ENCODE data around the gene SLC35E2B. TPM values are rescaled to one million over a fixed set of nuclear protein-coding genes. Genes with fewer than 3 reads are reported as not detected.

SLC35E2B gene
- total and polyA plus RNA-seq, 2 of the 13 experiments (the other 11 are each of a cell fraction or from before 2014, with no cell fraction given), result 14.1 to 19.7 TPM

DNA sequence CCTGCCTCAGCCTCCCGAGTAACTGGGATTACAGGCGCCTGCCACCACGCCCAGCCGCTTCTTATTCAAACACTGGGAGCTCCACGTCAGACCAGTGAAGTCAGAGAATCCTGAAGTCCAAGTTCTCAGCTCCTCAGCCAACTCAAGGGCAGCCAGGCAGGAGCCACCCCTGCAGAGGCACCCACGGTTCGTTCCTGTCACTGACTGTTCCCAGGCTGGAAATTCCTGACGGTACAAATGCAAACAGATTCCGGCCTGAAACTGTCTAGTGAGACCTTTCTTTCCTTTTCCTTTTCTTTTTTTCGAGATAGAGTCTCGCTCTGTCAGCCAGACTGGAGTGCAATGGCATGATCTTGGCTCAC is 11.7 kb downstream of the SLC35E2B start (continued):
- TF ChIP-seq, protein P1, sequence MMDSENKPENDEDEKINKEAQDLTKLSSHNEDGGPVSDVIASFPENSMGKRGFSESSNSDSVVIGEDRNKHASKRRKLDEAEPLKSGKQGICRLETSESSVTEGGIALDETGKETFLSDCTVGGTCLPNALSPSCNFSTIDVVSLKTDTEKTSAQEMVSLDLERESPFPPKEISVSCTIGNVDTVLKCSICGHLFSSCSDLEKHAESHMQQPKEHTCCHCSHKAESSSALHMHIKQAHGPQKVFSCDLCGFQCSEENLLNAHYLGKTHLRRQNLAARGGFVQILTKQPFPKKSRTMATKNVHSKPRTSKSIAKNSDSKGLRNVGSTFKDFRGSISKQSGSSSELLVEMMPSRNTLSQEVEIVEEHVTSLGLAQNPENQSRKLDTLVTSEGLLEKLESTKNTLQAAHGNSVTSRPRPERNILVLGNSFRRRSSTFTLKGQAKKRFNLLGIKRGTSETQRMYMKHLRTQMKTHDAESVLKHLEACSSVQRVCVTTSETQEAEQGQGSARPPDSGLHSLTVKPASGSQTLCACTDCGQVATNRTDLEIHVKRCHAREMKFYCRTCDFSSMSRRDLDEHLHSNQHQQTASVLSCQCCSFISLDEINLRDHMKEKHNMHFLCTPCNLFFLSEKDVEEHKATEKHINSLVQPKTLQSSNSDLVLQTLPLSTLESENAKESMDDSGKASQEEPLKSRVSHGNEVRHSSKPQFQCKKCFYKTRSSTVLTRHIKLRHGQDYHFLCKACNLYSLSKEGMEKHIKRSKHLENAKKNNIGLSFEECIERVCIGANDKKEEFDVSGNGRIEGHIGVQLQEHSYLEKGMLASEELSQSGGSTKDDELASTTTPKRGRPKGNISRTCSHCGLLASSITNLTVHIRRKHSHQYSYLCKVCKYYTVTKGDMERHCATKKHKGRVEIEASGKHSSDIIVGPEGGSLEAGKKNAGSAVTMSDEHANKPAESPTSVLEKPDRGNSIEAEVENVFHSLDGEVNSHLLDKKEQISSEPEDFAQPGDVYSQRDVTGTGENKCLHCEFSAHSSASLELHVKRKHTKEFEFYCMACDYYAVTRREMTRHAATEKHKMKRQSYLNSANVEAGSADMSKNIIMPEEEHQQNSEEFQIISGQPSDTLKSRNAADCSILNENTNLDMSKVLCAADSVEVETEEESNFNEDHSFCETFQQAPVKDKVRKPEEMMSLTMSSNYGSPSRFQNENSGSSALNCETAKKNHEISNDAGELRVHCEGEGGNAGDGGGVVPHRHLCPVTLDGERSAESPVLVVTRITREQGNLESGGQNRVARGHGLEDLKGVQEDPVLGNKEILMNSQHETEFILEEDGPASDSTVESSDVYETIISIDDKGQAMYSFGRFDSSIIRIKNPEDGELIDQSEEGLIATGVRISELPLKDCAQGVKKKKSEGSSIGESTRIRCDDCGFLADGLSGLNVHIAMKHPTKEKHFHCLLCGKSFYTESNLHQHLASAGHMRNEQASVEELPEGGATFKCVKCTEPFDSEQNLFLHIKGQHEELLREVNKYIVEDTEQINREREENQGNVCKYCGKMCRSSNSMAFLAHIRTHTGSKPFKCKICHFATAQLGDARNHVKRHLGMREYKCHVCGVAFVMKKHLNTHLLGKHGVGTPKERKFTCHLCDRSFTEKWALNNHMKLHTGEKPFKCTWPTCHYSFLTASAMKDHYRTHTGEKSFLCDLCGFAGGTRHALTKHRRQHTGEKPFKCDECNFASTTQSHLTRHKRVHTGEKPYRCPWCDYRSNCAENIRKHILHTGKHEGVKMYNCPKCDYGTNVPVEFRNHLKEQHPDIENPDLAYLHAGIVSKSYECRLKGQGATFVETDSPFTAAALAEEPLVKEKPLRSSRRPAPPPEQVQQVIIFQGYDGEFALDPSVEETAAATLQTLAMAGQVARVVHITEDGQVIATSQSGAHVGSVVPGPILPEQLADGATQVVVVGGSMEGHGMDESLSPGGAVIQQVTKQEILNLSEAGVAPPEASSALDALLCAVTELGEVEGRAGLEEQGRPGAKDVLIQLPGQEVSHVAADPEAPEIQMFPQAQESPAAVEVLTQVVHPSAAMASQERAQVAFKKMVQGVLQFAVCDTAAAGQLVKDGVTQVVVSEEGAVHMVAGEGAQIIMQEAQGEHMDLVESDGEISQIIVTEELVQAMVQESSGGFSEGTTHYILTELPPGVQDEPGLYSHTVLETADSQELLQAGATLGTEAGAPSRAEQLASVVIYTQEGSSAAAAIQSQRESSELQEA (CRISPR knock-in tag; IDR thresholded peaks at IDR 0.05; ENCODE audit: not compliant biosample characterization), result no peak
- TF ChIP-seq PAF1 (CRISPR knock-in tag; IDR thresholded peaks at IDR 0.05) (no peak), ZNF101 (CRISPR knock-in tag; IDR thresholded peaks at IDR 0.05; ENCODE audit: borderline replicate concordance, low read depth) (no peak), ZNF737 (CRISPR knock-in tag; IDR thresholded peaks at IDR 0.05; ENCODE audit: borderline replicate concordance) (no peak), TMF1 (CRISPR knock-in tag; IDR thresholded peaks at IDR 0.05; ENCODE audit: low read depth) (no peak), ZNF292 (CRISPR knock-in tag; IDR thresholded peaks at IDR 0.05; ENCODE audit: borderline replicate concordance, low read depth) (no peak), MYC (CRISPR knock-in tag; IDR thresholded peaks at IDR 0.05; ENCODE audit: borderline replicate concordance) (no peak), ASH2L (IDR thresholded peaks at IDR 0.05; ENCODE audit: insufficient read length, low read depth, low read length) (no peak), ETV5 (CRISPR knock-in tag; IDR thresholded peaks at IDR 0.05; ENCODE audit: borderline replicate concordance) (no peak), GFI1 (CRISPR knock-in tag; IDR thresholded peaks at IDR 0.05; ENCODE audit: borderline replicate concordance) (no peak), NFIB (CRISPR knock-in tag; IDR thresholded peaks at IDR 0.05; ENCODE audit: borderline replicate concordance) (no peak), ZNF460 (CRISPR knock-in tag; IDR thresholded peaks at IDR 0.05; ENCODE audit: borderline replicate concordance) (0 out of 2 replicates have a peak, but pooled peaks have one; percentile 21), ZBTB21 (CRISPR knock-in tag; IDR thresholded peaks at IDR 0.05) (peak; percentile 80), ZNF33B (CRISPR knock-in tag; IDR thresholded peaks at IDR 0.05) (no peak)
- TF ChIP-seq, protein P2, sequence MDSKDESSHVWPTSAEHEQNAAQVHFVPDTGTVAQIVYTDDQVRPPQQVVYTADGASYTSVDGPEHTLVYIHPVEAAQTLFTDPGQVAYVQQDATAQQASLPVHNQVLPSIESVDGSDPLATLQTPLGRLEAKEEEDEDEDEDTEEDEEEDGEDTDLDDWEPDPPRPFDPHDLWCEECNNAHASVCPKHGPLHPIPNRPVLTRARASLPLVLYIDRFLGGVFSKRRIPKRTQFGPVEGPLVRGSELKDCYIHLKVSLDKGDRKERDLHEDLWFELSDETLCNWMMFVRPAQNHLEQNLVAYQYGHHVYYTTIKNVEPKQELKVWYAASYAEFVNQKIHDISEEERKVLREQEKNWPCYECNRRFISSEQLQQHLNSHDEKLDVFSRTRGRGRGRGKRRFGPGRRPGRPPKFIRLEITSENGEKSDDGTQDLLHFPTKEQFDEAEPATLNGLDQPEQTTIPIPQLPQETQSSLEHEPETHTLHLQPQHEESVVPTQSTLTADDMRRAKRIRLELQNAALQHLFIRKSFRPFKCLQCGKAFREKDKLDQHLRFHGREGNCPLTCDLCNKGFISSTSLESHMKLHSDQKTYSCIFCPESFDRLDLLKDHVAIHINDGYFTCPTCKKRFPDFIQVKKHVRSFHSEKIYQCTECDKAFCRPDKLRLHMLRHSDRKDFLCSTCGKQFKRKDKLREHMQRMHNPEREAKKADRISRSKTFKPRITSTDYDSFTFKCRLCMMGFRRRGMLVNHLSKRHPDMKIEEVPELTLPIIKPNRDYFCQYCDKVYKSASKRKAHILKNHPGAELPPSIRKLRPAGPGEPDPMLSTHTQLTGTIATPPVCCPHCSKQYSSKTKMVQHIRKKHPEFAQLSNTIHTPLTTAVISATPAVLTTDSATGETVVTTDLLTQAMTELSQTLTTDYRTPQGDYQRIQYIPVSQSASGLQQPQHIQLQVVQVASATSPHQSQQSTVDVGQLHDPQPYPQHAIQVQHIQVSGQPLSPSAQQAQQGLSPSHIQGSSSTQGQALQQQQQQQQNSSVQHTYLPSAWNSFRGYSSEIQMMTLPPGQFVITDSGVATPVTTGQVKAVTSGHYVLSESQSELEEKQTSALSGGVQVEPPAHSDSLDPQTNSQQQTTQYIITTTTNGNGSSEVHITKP (CRISPR knock-in tag; IDR thresholded peaks at IDR 0.05; ENCODE audit: low read depth), result peak; percentile 73; the same call in 1 of the 2 replicates
- TF ChIP-seq, protein P3, sequence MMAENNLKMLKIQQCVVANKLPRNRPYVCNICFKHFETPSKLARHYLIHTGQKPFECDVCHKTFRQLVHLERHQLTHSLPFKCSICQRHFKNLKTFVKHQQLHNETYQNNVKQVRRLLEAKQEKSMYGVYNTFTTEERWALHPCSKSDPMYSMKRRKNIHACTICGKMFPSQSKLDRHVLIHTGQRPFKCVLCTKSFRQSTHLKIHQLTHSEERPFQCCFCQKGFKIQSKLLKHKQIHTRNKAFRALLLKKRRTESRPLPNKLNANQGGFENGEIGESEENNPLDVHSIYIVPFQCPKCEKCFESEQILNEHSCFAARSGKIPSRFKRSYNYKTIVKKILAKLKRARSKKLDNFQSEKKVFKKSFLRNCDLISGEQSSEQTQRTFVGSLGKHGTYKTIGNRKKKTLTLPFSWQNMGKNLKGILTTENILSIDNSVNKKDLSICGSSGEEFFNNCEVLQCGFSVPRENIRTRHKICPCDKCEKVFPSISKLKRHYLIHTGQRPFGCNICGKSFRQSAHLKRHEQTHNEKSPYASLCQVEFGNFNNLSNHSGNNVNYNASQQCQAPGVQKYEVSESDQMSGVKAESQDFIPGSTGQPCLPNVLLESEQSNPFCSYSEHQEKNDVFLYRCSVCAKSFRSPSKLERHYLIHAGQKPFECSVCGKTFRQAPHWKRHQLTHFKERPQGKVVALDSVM (CRISPR knock-in tag; IDR thresholded peaks at IDR 0.05), result peak; percentile 48

Measured in HepG2 (cell line).